ENCODE data around the gene ECT2. TPM values are rescaled to one million over a fixed set of nuclear protein-coding genes. Genes with fewer than 3 reads are reported as not detected.

ECT2 gene
- total RNA-seq, 2 experiments from 2014 or later: 51.5 to 66.1 TPM

DNA sequence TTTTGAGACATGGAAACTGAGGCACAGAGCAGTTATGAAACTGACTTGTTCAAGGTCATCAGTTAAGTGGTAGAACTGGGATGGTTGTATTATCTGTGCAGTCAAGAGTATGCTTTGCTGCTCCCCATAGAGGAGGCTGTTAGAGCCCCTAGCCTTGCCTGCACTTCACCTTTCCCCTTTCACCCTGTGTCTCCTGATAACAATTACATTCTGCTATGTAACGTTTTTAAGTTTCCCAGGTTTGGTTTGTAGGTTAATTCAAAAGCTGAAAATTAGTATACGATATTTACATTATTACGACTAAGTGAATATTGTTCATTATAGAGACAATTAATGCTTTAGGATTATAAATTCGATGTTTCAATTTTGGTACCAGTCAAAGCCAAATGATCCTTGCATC, 89.9 kb downstream of the ECT2 start:
- no peak overlapping the region for H2AFZ ChIP-seq (ENCODE audit: low read length)
- no peak overlapping the region for H3K27ac ChIP-seq (ENCODE audit: low read depth, low read length, poor library complexity, severe bottlenecking)
- no peak for TF ChIP-seq CTCF (conservative IDR thresholded peaks at IDR 0.05; ENCODE audit: low read length)
- no peak for TF ChIP-seq EZH2phosphoT487 (IDR thresholded peaks at IDR 0.05; ENCODE audit: borderline replicate concordance, low read depth, low read length)
- intact Hi-C loops (cut with micrococcal nuclease; ENCODE audit: unreplicated experiment): no loop called here
- no peaks in the 10 kb centered on the region for H3K9me3 ChIP-seq (ENCODE audit: low read length)
- no peaks in the 10 kb centered on the region for H3K4me1 ChIP-seq (ENCODE audit: insufficient read depth, low read length, poor library complexity, severe bottlenecking)
- no peaks in the 10 kb centered on the region for H3K36me3 ChIP-seq (ENCODE audit: insufficient read depth, low read length)
- H3K4me3 ChIP-seq (ENCODE audit: low read depth, low read length, poor library complexity, severe bottlenecking): no peak overlapping the region
- no peaks in the 10 kb centered on the region for H4K20me1 ChIP-seq (ENCODE audit: insufficient read depth, low read length)
- ChIA-PET POLR2A (interaction anchor here (1.1 kb wide), 1 partner anchor 11 kb away, joined by 3 read pairs; no protein-coding TSS in a partner anchor), CTCF (ENCODE audit: unreplicated experiment) (no interaction called here)
- no TSS peak for BruUV-seq (replicated peaks)
- DNase-seq (ENCODE audit: low spot score): no peak
- H3K4me2 ChIP-seq (ENCODE audit: low read length): no peak overlapping the region
- no peaks in the 10 kb centered on the region for H3K79me2 ChIP-seq (ENCODE audit: insufficient read depth, low read depth, low read length)
- H3K9me2 ChIP-seq (ENCODE audit: insufficient read depth, low read length): no peaks in the 10 kb centered on the region

- CTCF ChIA-PET (ENCODE audit: unreplicated experiment): no interaction called here
- POLR2A ChIA-PET: no interaction called here
- no TSS peak for BruUV-seq (replicated peaks)
Observed at GRCh38 chr3:172840913-172841312, 90.4 kb downstream of the ECT2 start.

More at GRCh38 chr3:172840913-172841312, 90.4 kb downstream of the ECT2 start:
- Histone ChIP-seq H3K4me2 (ENCODE audit: low read length) (no peak overlapping the region), H3K9me2 (ENCODE audit: insufficient read depth, low read length) (no peaks in the 10 kb centered on the region), H3K79me2 (ENCODE audit: insufficient read depth, low read depth, low read length) (no peaks in the 10 kb centered on the region), H2AFZ (ENCODE audit: low read length) (no peak overlapping the region), H3K36me3 (ENCODE audit: insufficient read depth, low read length) (no peaks in the 10 kb centered on the region), H3K4me1 (ENCODE audit: insufficient read depth, low read length, poor library complexity, severe bottlenecking) (no peaks in the 10 kb centered on the region), H3K27ac (ENCODE audit: low read depth, low read length, poor library complexity, severe bottlenecking) (no peak overlapping the region), H3K9me3 (ENCODE audit: low read length) (no peaks in the 10 kb centered on the region), H3K4me3 (ENCODE audit: low read depth, low read length, poor library complexity, severe bottlenecking) (no peak overlapping the region), H4K20me1 (ENCODE audit: insufficient read depth, low read length) (no peaks in the 10 kb centered on the region)
- TF ChIP-seq CTCF (conservative IDR thresholded peaks at IDR 0.05; ENCODE audit: low read length) (no peak), EZH2phosphoT487 (IDR thresholded peaks at IDR 0.05; ENCODE audit: borderline replicate concordance, low read depth, low read length) (no peak)
- intact Hi-C loops (cut with micrococcal nuclease; ENCODE audit: unreplicated experiment): no loop called here
- no peak for DNase-seq (ENCODE audit: low spot score)

Measured in OCI-LY7 (cell line).